ENCODE data around the gene SLC2A1. TPM values are rescaled to one million over a fixed set of nuclear protein-coding genes. Genes with fewer than 3 reads are reported as not detected.
A peak's percentile ranks its signal among the peaks of the same experiment; 100 is the strongest.

The SLC2A1 gene
- total and polyA plus RNA-seq, 2 of the 13 experiments (the other 11 are each of a cell fraction or from before 2014, with no cell fraction given) = 125 to 423 TPM

- ChIA-PET CTCF (ENCODE audit: low intra/inter-chr PET ratio, low total read pairs) (no interaction called here), POLR2A (interaction anchor here (2.1 kb wide), 1 partner anchor 20 kb away, joined by 4 read pairs; no protein-coding TSS in a partner anchor)
- peaks cover 59% of the 10 kb centered on the region for H3K4me1 ChIP-seq (ENCODE audit: insufficient read depth, low read length)
- no TSS peak for BruUV-seq (replicated peaks)
- H3K9ac ChIP-seq (ENCODE audit: insufficient read depth, low read depth, low read length) = peak overlapping the region; percentile 64
- peak overlapping the region; percentile 93 for H3K4me2 ChIP-seq (ENCODE audit: low read depth, low read length)
- FAIRE-seq (no peak), ATAC-seq (no peak), DNase-seq (ENCODE audit: low spot score) (no peak)
- WGBS (ENCODE audit: low lambda C conversion rate) = 71% methylated on average over 1 of the region's 1 CpG
- H3K9me3 ChIP-seq (ENCODE audit: low read length) = no peaks in the 10 kb centered on the region
- H3K36me3 ChIP-seq (replicated peaks in 1 of 2; ENCODE audit: control insufficient read depth in 1 of 2, insufficient read depth in 2 of 2, low read length in 2 of 2) = peaks cover 10 to 17% of the 10 kb centered on the region in 2 experiments
- peaks cover 28% of the 10 kb centered on the region for H4K20me1 ChIP-seq (ENCODE audit: insufficient read depth, low read length)
- intact Hi-C loops (cut with micrococcal nuclease; ENCODE audit: unreplicated experiment) (no loop called here), in situ Hi-C loops (cut with HindIII; ENCODE audit: extremely low pct_ligation_motif_present, low pct_unique_long_range_greater_than_20kb) (no loop called here)
- no peaks in the 10 kb centered on the region; a peak in 1 of 5 replicates for H3K27me3 ChIP-seq (ENCODE audit: control insufficient read depth in 1 of 2, insufficient read depth in 2 of 2, low read length in 2 of 2)
- H3K4me3 ChIP-seq (replicated peaks in 1 of 3; ENCODE audit: insufficient read depth in 1 of 3, low read depth in 2 of 3, low read length in 3 of 3) = peak overlapping the region; percentile 1 to 97 (median 93); a peak in 4 of 6 replicates
- no peak overlapping the region for H3K27ac ChIP-seq (ENCODE audit: extremely low read length, insufficient read depth, low read length)
- TF ChIP-seq ZNF605 (CRISPR knock-in tag; IDR thresholded peaks at IDR 0.05) = 0 out of 2 replicates have a peak, but pooled peaks have one; percentile 3
- TF ChIP-seq ZNF614 (CRISPR knock-in tag; IDR thresholded peaks at IDR 0.05; ENCODE audit: borderline replicate concordance) = no peak
- no peak for TF ChIP-seq ZNF235 (CRISPR knock-in tag; IDR thresholded peaks at IDR 0.05; ENCODE audit: borderline replicate concordance)
- TF ChIP-seq MEF2D (CRISPR knock-in tag; IDR thresholded peaks at IDR 0.05) = no peak
- no peak for TF ChIP-seq ZNF205 (CRISPR knock-in tag; IDR thresholded peaks at IDR 0.05)
- TF ChIP-seq ZNF572 (CRISPR knock-in tag; IDR thresholded peaks at IDR 0.05) = no peak
- H2AFZ ChIP-seq (ENCODE audit: low read length) = no peak overlapping the region
- H3K79me2 ChIP-seq (ENCODE audit: insufficient read depth, low read length) = peaks cover 58% of the 10 kb centered on the region
Measured at GRCh38 chr1:42960122-42960390, 1.4 kb upstream of the SLC2A1 start.

DNA sequence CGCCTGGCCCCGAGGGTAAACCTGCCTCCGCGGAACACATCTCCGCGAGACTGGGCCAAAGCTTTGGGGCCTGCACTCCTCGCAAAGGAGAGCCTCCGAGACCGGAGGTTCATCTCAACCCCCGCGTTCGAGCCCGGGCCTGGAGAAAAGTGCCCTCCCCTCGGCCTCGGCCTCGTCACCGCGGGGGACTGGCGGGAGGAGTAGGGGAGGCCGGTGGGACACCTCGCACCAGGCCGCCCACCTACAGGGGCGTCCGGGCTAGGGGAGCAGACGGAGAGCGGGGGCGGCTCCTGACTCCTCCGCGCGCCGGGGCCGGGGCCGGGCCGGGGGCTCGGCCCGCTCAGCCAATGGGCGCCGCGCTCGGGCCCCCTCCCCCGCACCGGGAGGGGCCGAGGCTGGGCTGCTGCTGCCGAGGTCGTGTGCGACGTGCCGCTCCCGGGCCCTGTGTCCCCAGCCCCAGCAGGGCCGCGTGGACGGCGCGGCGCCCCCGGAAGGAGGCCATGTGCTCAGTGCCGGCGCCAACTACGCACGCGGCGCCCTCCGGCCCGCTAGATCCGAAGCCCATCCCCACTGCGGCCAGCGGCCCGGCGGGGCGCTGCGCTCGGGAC is 684 bp downstream of the SLC2A1 start:
- intact Hi-C loops (cut with micrococcal nuclease; ENCODE audit: unreplicated experiment) (loop anchor here (2.0 to 10.0 kb wide), 4 partner anchors 36 to 111 kb away; no protein-coding TSS in a partner anchor), in situ Hi-C loops (cut with HindIII; ENCODE audit: extremely low pct_ligation_motif_present, low pct_unique_long_range_greater_than_20kb) (loop anchor here (5.0 kb wide), 1 partner anchor 114 kb away; no protein-coding TSS in a partner anchor)
- Histone ChIP-seq H3K4me1 (ENCODE audit: insufficient read depth, low read length) (peaks cover 68% of the 10 kb centered on the region), H3K4me2 (ENCODE audit: low read depth, low read length) (peak overlapping the region; percentile 93), H3K79me2 (ENCODE audit: insufficient read depth, low read length) (peaks cover 76% of the 10 kb centered on the region), H3K9ac (ENCODE audit: insufficient read depth, low read depth, low read length) (peak overlapping the region; percentile 88), H3K27me3 (ENCODE audit: control insufficient read depth in 1 of 2, insufficient read depth in 2 of 2, low read length in 2 of 2) (no peaks in the 10 kb centered on the region; a peak in 1 of 5 replicates), H3K27ac (ENCODE audit: extremely low read length, insufficient read depth, low read length) (peak overlapping the region; percentile 80), H3K36me3 (replicated peaks in 1 of 2; ENCODE audit: control insufficient read depth in 1 of 2, insufficient read depth in 2 of 2, low read length in 2 of 2) (peaks cover 25 to 35% of the 10 kb centered on the region in 2 experiments), H3K9me3 (ENCODE audit: low read length) (no peaks in the 10 kb centered on the region), H4K20me1 (ENCODE audit: insufficient read depth, low read length) (peaks cover 49% of the 10 kb centered on the region), H2AFZ (ENCODE audit: low read length) (no peak overlapping the region), H3K4me3 (replicated peaks in 1 of 3; ENCODE audit: insufficient read depth in 1 of 3, low read depth in 2 of 3, low read length in 3 of 3) (peak overlapping the region; percentile 93 to 97 (median 97))
- no CpG with 5 or more reads among the region's 72 CpGs for WGBS (ENCODE audit: low lambda C conversion rate)
- ChIA-PET CTCF (ENCODE audit: low intra/inter-chr PET ratio, low total read pairs) (interaction anchor here (0.8 kb wide), 1 partner anchor 116 kb away, joined by 3 read pairs; no protein-coding TSS in a partner anchor), POLR2A (interaction anchor here (1.2 to 1.8 kb wide), 2 partner anchors 19 to 112 kb away, joined by 3 to 7 read pairs; partner anchors contain the start of gene ZNF691)
- FAIRE-seq = no peak
- peak; percentile 65 for ATAC-seq
- BruUV-seq (replicated peaks) = no TSS peak
- no peak for DNase-seq (ENCODE audit: low spot score)
- no peak for TF ChIP-seq NCOA5 (CRISPR knock-in tag; IDR thresholded peaks at IDR 0.05)
- TF ChIP-seq ZNF777 (CRISPR knock-in tag; IDR thresholded peaks at IDR 0.05) = peak; percentile 86
- no peak for TF ChIP-seq TARDBP (CRISPR knock-in tag; IDR thresholded peaks at IDR 0.05)
- TF ChIP-seq CHD2 (IDR thresholded peaks at IDR 0.05; ENCODE audit: low read depth, low read length) = no peak
- no peak for TF ChIP-seq ZNF251 (CRISPR knock-in tag; IDR thresholded peaks at IDR 0.05)
- no peak for TF ChIP-seq FOXK1 (CRISPR knock-in tag; IDR thresholded peaks at IDR 0.05; ENCODE audit: borderline replicate concordance, low read depth)
- TF ChIP-seq CCDC6 (CRISPR knock-in tag; IDR thresholded peaks at IDR 0.05) = 0 out of 2 replicates have a peak, but pooled peaks have one; percentile 5
- TF ChIP-seq, protein P1, sequence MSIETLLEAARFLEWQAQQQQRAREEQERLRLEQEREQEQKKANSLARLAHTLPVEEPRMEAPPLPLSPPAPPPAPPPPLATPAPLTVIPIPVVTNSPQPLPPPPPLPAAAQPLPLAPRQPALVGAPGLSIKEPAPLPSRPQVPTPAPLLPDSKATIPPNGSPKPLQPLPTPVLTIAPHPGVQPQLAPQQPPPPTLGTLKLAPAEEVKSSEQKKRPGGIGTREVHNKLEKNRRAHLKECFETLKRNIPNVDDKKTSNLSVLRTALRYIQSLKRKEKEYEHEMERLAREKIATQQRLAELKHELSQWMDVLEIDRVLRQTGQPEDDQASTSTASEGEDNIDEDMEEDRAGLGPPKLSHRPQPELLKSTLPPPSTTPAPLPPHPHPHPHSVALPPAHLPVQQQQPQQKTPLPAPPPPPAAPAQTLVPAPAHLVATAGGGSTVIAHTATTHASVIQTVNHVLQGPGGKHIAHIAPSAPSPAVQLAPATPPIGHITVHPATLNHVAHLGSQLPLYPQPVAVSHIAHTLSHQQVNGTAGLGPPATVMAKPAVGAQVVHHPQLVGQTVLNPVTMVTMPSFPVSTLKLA (IDR thresholded peaks at IDR 0.05) = no peak
- TF ChIP-seq ZNF451 (CRISPR knock-in tag; IDR thresholded peaks at IDR 0.05) = 0 out of 2 replicates have a peak, but pooled peaks have one; percentile 79
- TF ChIP-seq ARHGAP35 (CRISPR knock-in tag; IDR thresholded peaks at IDR 0.05; ENCODE audit: borderline replicate concordance) = no peak
